Gastrocnemius medialis (tissue), 4 donors: ENCODE data around the gene GABBR2.

Source experiments
- POLR2A ChIP-seq, 2 donors: fragments of 450-650 bp; IDR thresholded peaks; one replicate each; pipeline ENCODE4 v1.6.1; 2017; ENCODE audit warnings: antibody characterized with exemption in 2 of 2, mild to moderate bottlenecking in 2 of 2, moderate library complexity in 2 of 2
- TF ChIP-seq, protein P1 (sequence below), 5 experiments: fragments of 450-650 bp in 3 of 5; fragments of 200-600 bp in 2 of 5; sonication (generic) in 2 of 5; IDR thresholded peaks in 4 of 5; conservative IDR thresholded peaks in 1 of 5; 1 replicate in 4 of 5; 2 replicates in 1 of 5; pipeline ENCODE4 v1.5.1; 2016 to 2019; ENCODE audit warnings: antibody characterized with exemption in 5 of 5, mild to moderate bottlenecking in 3 of 5, moderate library complexity in 3 of 5

DNA sequence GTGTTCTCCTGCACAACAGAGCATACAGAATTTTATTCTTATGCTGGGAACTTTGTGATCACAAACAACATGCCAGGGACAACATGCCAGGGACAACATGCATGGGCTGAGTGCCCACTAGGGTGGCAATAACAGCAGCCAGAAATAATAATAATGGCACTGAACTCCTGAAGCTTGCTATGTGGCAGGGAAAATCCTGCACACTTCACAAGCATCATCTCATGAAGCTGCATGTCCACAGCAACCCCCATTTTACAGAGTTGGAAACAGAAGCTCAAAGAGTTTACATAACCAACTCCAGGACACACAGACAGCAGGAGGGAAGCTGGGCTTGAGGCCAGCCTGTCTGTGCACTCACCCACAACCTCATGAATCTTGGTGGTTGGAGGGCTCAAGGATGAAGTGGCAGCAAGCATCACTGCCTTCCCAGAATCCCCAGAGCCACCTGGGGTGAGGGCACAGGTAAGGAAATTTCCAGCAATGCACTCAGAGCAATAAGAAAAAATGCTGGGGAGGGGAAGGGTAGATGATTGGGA is 111.4 kb downstream of the GABBR2 start:
- TF ChIP-seq, protein P1, sequence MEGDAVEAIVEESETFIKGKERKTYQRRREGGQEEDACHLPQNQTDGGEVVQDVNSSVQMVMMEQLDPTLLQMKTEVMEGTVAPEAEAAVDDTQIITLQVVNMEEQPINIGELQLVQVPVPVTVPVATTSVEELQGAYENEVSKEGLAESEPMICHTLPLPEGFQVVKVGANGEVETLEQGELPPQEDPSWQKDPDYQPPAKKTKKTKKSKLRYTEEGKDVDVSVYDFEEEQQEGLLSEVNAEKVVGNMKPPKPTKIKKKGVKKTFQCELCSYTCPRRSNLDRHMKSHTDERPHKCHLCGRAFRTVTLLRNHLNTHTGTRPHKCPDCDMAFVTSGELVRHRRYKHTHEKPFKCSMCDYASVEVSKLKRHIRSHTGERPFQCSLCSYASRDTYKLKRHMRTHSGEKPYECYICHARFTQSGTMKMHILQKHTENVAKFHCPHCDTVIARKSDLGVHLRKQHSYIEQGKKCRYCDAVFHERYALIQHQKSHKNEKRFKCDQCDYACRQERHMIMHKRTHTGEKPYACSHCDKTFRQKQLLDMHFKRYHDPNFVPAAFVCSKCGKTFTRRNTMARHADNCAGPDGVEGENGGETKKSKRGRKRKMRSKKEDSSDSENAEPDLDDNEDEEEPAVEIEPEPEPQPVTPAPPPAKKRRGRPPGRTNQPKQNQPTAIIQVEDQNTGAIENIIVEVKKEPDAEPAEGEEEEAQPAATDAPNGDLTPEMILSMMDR (IDR thresholded peaks at IDR 0.05 in 4 of 5, conservative IDR thresholded peaks at IDR 0.05 in 1 of 5), result no peak
- no peak for TF ChIP-seq POLR2A (IDR thresholded peaks at IDR 0.05)
